NOMO-1 (cell line): Measurements from ENCODE around the gene THEM5.
A peak's percentile ranks its signal among the peaks of the same experiment; 100 is the strongest.

ENCODE experiments used
- DNase-seq, 2 experiments: peaks; one replicate each; lab custom pipeline; 2025; ENCODE audit not compliant: unreplicated experiment in 2 of 2; lab: John Stamatoyannopoulos, UW

THEM5 gene

GRCh38 chr1:151840421-151840820 lies 13.1 kb downstream of the THEM5 start:
- no peak for DNase-seq

- DNase-seq: no peak
These were observed 13.8 kb downstream of the THEM5 start, which contains the start of gene C2CD4D for GRCh38 chr1:151839457-151840403. Gene C2CD4D (minus strand): TSS chr1:151839820. CDS start chr1:151838989, 831 bp downstream.

- DNase-seq: no peak
These were observed 14.5 kb downstream of the THEM5 start for GRCh38 chr1:151839082-151839412.

GRCh38 chr1:151838222-151839081 lies 15.1 kb downstream of the THEM5 start:
- DNase-seq: peak in 1 of 2 experiments; percentile 24

GRCh38 chr1:151837884-151838221 lies 15.7 kb downstream of the THEM5 start:
- DNase-seq: no peak

- DNase-seq: no peak
These were observed 16.3 kb downstream of the THEM5 start for GRCh38 chr1:151837197-151837596.

- DNase-seq: no peak
These were observed 17.9 kb downstream of the THEM5 start for GRCh38 chr1:151835596-151835995.

- DNase-seq: no peak
These were observed 19.3 kb downstream of the THEM5 start for GRCh38 chr1:151834239-151834638.

GRCh38 chr1:151833172-151833900 lies 20.2 kb downstream of the THEM5 start:
- DNase-seq: no peak

- no peak for DNase-seq
These were observed 21.1 kb downstream of the THEM5 start for GRCh38 chr1:151832318-151832980.

- DNase-seq: no peak
These were observed 21.9 kb downstream of the THEM5 start, which contains the start of gene RORC for GRCh38 chr1:151831605-151832004. Gene RORC (minus strand): TSS chr1:151831802. CDS start chr1:151831764, 38 bp downstream.

- DNase-seq: no peak
These were observed 22.3 kb downstream of the THEM5 start for GRCh38 chr1:151831256-151831591.

GRCh38 chr1:151830055-151830454 lies 23.5 kb downstream of the THEM5 start:
- DNase-seq: no peak

GRCh38 chr1:151829352-151830046 lies 24.0 kb downstream of the THEM5 start:
- no peak for DNase-seq

- no peak for DNase-seq
These were observed 24.6 kb downstream of the THEM5 start for GRCh38 chr1:151828921-151829320.

- no peak for DNase-seq
These were observed 25.7 kb downstream of the THEM5 start for GRCh38 chr1:151827853-151828252.

- DNase-seq: no peak
These were observed 27.5 kb downstream of the THEM5 start for GRCh38 chr1:151825751-151826660.

GRCh38 chr1:151825204-151825603 lies 28.3 kb downstream of the THEM5 start:
- no peak for DNase-seq

- DNase-seq: no peak
These were observed 30.3 kb downstream of the THEM5 start for GRCh38 chr1:151823175-151823574.
